Spinal cord (tissue), 10 donors: ENCODE results near the gene TAMALIN. TPM values are rescaled to one million over a fixed set of nuclear protein-coding genes. Genes with fewer than 3 reads are reported as not detected.

ENCODE experiments used
- DNase-seq, 6 donors: peaks; one replicate each; pipeline versions ENCODE4 v3.0.0 to v3.0.0-alpha.2; 2013 to 2015; ENCODE audit warnings: low spot score in 6 of 6, low read depth in 4 of 6
- H3K27ac ChIP-seq: one replicate; pipeline ENCODE4 v1.5.1; 2013; ENCODE audit warnings: low read depth, low read length, control low read depth
- H3K27me3 ChIP-seq: one replicate; pipeline ENCODE4 v1.6.1; 2013; ENCODE audit warnings: low read length; ENCODE audit not compliant: control insufficient read depth, insufficient read depth
- H3K36me3 ChIP-seq: one replicate; pipeline ENCODE4 v1.6.1; 2013; ENCODE audit warnings: low read length; ENCODE audit not compliant: control insufficient read depth, insufficient read depth
- H3K4me1 ChIP-seq: one replicate; pipeline ENCODE4 v1.6.1; 2013; ENCODE audit warnings: low read length; ENCODE audit not compliant: control insufficient read depth, insufficient read depth
- H3K4me3 ChIP-seq: one replicate; pipeline ENCODE4 v1.5.1; 2013; ENCODE audit warnings: low read depth, low read length, control low read depth
- H3K9me3 ChIP-seq: one replicate; pipeline ENCODE4 v1.6.1; 2013; ENCODE audit warnings: low read length; ENCODE audit not compliant: control insufficient read depth, insufficient read depth
- WGBS: methylation state at CpG from one replicate; pipeline ENCODE4 v1.1.5; 2013; ENCODE audit warnings: missing lambda C conversion rate; ENCODE audit not compliant: insufficient coverage; 5-methylcytosine and 5-hydroxymethylcytosine counted together
- polyA plus RNA-seq, 2 donors: library from polyadenylated mRNA; unstranded; fragments of 120-200 nt; gene quantifications; one replicate each; pipeline ENCODE4 v1.2.1, GENCODE V29; 2013; ENCODE audit not compliant: insufficient read length in 2 of 2
- total RNA-seq, 2 donors: library from RNA; depleted of rRNA in 1 of 2; stranded (reverse); fragments of 120-200 nt in 1 of 2; fragments of >200 nt in 1 of 2; gene quantifications; one replicate each; pipeline versions ENCODE4 v1.2.3 to v1.2.4, GENCODE V29; 2013 to 2014
- donor health status: healthy.

TAMALIN gene
- total and polyA plus RNA-seq, 4 donors = 6.6 to 27.1 (median 17.1) TPM

DNA sequence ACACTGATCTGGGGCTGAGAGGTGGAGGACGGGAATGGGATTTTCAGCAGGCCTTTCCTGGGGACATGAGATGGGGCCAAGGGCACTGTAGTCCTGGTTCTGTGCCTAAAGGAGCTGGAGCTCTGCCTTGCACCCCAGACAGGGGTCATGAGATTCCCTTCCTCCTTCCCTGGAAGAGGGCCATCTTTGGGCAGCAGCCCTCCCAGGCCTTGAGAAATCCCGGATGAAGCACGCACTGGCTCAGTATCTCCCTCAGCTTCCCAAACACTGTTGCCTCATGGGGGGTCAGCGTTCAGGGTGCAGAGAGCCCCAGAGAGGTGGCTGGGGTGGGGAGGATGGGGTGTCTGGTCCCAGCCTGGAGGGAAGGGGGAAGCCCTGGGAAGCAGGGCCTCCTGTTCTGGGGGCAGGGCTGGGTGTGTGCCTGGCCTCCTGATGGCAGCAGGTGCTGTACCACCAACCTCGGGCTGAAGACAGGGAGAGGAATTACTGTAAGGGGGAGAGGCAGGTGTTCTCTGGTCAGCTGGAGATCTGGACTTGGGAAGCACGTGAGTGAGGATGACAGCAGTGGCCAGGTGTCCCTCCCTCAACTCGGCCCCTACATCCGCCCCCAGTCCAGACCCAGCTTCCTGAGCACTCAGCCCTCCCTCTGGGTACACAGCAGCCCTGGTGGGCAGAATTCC, 36.1 kb downstream of the TAMALIN start:
- whole genome bisulfite sequencing = 71% methylated on average over 4 of the region's 8 CpGs
- H3K27ac ChIP-seq = no peak overlapping the region
- no peaks in the 10 kb centered on the region for H3K27me3 ChIP-seq
- H3K4me3 ChIP-seq = no peak overlapping the region
- peaks cover 52% of the 10 kb centered on the region for H3K4me1 ChIP-seq
- no peaks in the 10 kb centered on the region for H3K9me3 ChIP-seq
- H3K36me3 ChIP-seq = peaks cover 55% of the 10 kb centered on the region
- no peak for DNase-seq

DNA sequence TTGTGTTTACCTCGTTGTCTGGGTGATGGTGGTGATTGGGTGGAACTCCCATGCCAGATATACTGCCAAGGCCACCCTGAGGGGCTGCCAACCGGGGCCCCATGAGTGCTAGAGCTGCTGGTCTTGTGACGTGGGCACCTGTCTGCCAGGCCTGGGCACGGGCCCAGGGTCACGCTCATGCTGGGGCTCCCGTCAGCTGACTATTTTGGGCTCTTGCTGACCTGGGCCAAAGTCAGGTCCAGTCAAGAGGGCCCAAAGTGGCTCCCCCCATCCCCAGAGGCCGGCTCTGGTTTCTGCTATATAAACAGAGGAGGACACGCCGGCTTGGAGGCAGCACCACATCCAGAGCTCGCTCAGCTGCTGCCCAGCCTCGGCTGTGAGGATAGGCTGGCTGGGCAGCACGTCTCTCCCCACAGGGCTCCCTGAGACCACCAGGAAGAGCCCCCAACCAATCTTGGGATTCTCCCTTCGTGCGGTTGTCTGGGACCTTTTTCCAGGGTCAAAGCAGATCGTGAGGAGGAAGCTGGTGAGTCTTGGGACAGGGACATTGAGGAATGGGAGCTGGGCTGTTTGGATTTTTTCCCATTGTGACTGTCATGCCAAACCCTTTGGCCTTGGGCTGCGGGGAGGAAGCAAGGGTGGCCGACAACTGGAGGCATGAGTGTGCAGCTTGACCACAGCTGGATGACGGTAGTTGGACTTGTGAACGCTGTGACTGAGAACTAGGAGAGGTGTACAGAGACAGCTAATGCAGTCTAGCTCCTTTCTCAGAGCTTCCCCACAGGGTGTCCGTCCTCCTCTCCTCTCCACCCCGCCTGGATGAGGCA, 36.9 kb downstream of the TAMALIN start:
- 73% methylated on average over 16 of the region's 21 CpGs for WGBS
- peak overlapping the region; percentile 15 for H3K27ac ChIP-seq
- DNase-seq = no peak
- H3K36me3 ChIP-seq = peaks cover 55% of the 10 kb centered on the region
- no peaks in the 10 kb centered on the region for H3K27me3 ChIP-seq
- no peaks in the 10 kb centered on the region for H3K9me3 ChIP-seq
- no peak overlapping the region for H3K4me3 ChIP-seq
- peaks cover 45% of the 10 kb centered on the region for H3K4me1 ChIP-seq

DNA sequence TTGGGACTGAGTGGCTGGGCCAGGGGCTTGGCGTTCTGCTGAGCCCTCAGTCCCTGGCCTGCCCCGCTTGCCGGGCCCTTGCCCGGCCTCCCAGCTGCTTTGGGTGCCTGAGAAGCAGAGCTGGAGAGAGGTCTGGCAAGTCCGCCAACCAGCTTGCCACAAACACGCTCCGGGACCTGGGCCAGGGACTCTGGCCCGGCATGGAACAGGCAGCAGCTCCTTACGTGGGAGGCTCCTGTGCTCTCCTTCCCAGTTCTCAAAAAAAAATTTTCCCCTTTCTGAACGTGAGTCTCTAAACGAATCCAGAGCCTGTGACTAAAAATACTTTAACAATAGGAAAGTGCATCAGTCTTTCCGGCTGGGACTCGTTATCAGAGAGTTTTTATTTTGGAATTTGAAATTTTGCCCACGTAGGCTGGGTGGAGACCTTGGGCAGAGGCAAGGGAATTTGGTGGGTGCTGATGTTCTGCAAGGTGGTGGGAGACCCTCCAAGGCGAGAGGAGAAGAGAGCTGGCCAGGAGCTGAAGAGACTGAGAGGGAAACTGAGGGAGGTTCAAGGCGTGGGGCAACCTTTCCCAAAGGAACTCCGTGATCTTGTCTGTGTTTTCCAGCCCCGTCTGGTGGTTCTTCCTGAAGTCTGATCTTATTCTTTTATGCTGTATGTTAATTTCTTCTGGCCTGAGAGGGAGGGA, 37.7 kb downstream of the TAMALIN start:
- peak overlapping the region; percentile 15 for H3K27ac ChIP-seq
- WGBS = 74% methylated on average over 12 of the region's 18 CpGs
- DNase-seq = no peak
- H3K4me3 ChIP-seq = no peak overlapping the region
- no peaks in the 10 kb centered on the region for H3K27me3 ChIP-seq
- peaks cover 55% of the 10 kb centered on the region for H3K36me3 ChIP-seq
- peaks cover 38% of the 10 kb centered on the region for H3K4me1 ChIP-seq
- no peaks in the 10 kb centered on the region for H3K9me3 ChIP-seq

DNA sequence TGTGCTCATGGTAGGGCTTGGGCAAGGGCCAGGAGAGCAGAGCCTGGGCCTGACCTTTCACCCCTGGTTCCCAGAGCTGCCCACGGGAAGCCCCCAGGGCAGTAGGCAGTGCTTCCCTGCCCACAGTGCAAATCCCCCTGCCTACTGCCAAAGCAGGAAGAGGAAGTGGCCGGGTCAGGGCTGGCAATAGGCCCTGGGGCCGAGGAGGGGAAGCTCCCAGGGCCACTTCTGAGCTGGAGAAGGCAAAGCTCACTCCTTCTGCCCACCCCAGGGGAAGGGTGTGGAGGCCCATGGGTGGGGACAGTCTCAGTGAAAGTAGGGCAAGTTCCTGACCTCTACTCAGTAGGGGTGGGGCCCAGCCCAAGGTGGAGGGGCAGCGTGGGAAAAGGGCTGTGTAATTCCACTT, 39.1 kb downstream of the TAMALIN start:
- peaks cover 48% of the 10 kb centered on the region for H3K4me1 ChIP-seq
- no peak for DNase-seq
- no peaks in the 10 kb centered on the region for H3K27me3 ChIP-seq
- WGBS = 50% methylated on average over 1 of the region's 4 CpGs
- no peaks in the 10 kb centered on the region for H3K9me3 ChIP-seq
- no peak overlapping the region for H3K4me3 ChIP-seq
- H3K27ac ChIP-seq = no peak overlapping the region
- H3K36me3 ChIP-seq = peaks cover 55% of the 10 kb centered on the region

DNA sequence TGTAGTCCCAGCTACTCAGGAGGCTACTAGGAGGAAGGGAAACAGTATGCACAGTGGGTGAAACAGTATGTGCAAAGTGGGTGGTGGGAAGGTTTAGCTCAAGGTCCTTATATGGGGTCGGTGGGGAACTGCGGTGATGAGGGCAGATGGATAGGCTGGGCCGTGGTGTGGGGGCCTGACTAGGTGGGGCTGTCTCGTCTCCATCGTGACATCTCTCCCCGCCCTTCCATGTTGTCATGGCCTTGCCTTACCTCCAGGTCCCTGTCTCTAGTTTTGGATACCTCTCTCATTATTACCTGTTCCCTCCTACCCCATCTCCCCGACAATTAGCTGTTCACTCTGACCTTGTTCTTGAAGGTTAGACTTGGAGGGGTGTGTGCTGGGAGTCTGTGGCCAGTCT, 40.1 kb downstream of the TAMALIN start:
- no peak overlapping the region for H3K4me3 ChIP-seq
- no peaks in the 10 kb centered on the region for H3K9me3 ChIP-seq
- 88% methylated on average over 3 of the region's 7 CpGs for WGBS
- peaks cover 48% of the 10 kb centered on the region for H3K36me3 ChIP-seq
- H3K4me1 ChIP-seq = peaks cover 50% of the 10 kb centered on the region
- no peak for DNase-seq
- H3K27me3 ChIP-seq = no peaks in the 10 kb centered on the region
- no peak overlapping the region for H3K27ac ChIP-seq

DNA sequence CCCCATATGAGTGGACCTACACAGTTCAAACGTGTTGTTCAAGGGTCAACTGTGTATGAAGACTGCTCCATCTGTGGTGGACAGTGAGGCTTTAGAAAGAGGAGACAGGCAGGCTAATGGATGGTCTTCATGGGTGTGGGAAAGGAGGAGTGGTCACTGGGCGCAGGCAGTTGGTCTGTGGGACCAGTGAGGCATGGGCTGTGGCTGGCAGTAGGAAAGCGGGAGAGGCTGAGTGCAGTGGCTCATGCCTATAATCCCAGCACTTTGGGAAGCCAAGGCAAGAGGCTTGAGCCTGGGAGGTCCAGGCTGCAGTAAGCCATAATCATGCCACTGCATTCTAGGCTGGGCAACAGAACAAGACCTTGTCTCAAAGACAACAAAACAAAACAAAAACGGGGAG, 42.5 kb downstream of the TAMALIN start:
- no peak for DNase-seq
- Histone ChIP-seq H3K4me1 (peaks cover 49% of the 10 kb centered on the region), H3K9me3 (no peaks in the 10 kb centered on the region), H3K27me3 (no peaks in the 10 kb centered on the region), H3K27ac (no peak overlapping the region), H3K36me3 (peaks cover 33% of the 10 kb centered on the region), H3K4me3 (no peak overlapping the region)
- 96% methylated on average over 3 of the region's 4 CpGs for WGBS

DNA sequence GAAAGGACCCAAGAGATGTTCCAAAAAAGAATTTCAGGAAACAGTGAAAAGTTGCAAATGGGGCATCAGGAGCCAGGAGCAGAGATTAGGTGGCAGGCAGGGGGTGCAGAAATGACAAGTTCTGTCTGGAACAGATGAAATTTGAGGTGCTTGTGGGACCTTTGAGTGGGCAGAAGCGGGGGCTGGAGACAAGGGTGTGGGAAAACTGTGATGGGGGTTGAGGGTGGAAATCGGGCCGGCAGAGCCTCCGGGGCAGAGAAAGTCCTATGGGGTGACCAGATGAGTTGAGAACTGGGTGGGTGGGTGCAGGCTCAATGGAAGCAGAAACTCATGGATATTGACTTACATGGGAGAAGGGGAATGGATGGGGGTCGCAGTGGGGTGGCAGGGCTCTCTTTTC, 42.9 kb downstream of the TAMALIN start:
- H3K4me3 ChIP-seq = no peak overlapping the region
- no peaks in the 10 kb centered on the region for H3K27me3 ChIP-seq
- H3K27ac ChIP-seq = no peak overlapping the region
- peaks cover 35% of the 10 kb centered on the region for H3K36me3 ChIP-seq
- WGBS = 95% methylated on average over 4 of the region's 5 CpGs
- peaks cover 53% of the 10 kb centered on the region for H3K4me1 ChIP-seq
- no peak for DNase-seq
- H3K9me3 ChIP-seq = no peaks in the 10 kb centered on the region

DNA sequence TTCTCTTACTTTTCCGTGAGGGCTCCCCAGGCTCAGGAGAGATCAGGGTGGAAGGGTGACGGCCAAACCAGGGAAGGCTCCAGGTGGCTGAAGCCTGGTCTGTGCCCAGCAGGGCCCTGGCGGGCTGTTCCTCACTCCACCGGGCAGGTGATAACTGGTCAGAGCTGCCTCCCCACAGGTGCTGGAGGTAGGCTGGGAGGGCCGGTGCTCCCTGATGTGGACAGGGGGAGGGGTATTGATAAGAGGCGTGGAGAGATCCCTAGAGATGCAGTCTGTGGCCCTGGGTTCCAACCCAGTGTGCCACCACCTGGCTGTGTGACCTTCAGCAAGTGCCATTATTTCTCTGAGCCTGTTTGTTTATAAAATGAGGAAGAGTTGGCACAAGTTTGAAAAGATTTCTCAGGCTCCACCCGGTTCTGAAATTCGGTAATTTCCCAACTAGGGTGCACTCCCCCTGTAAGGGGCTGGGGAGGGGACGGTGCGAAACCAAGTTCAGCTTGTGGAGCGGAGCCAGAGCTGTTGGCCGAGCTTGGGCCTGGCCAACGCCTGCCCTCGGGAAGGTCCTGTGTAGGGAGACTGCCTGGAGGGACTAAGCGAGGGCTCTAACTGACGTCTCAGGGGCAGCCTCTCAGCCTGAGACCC, 43.5 kb downstream of the TAMALIN start:
- Histone ChIP-seq H3K9me3 (no peaks in the 10 kb centered on the region), H3K36me3 (peaks cover 37% of the 10 kb centered on the region), H3K27ac (peak overlapping the region; percentile 86), H3K4me1 (peaks cover 59% of the 10 kb centered on the region), H3K27me3 (no peaks in the 10 kb centered on the region), H3K4me3 (peak overlapping the region; percentile 49)
- WGBS = 28% methylated on average over 15 of the region's 16 CpGs
- DNase-seq = no peak

DNA sequence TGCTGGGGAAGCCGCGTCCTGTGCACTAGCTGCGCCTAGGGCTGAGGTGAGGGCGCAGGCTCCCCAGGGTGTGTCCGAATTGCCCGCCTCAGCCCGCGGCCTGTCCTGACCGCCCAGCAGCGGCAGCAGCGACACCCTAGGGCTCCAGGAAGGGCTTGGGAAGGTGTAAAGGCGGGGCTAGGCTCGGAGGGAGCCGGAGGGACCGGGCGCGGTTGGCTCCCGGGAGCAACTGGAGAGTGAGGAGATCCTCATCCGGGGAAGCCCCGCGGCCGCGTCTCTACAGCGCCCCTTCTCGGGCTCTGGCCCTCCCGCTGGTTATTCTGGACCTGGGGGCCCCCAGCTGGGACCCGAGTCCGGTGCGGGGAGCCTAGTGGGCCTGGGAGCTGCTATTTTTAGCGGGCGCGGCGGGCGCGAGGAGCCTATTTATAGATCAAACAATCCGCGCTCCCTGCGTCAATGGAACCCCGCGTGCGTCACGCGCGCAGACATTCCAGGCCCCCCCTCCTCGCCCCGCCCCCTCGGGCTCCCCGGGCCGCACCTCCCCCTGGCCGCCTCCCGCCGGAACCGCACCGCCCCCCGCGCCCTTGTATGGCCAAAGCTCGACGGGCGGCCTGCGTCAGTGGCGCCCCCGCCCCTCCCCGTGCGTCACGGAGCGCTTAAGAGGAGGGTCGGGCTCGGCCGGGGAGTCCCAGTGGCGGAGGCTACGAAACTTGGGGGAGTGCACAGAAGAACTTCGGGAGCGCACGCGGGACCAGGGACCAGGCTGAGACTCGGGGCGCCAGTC, 44.2 kb downstream of the TAMALIN start, which contains the start of gene NR4A1:
Gene NR4A1 (plus strand): TSS at position 685 of the 784 bp plus-strand sequence. CDS start 2,887 bp downstream, outside the sequence.
- Histone ChIP-seq H3K27ac (peak within 1 kb of the TSS; percentile 86), H3K9me3 (no peaks in the 10 kb centered on the region), H3K27me3 (no peaks in the 10 kb centered on the region), H3K4me1 (peaks cover 60% of the 10 kb centered on the region), H3K36me3 (peaks cover 34% of the 10 kb centered on the region), H3K4me3 (peak within 1 kb of the TSS; percentile 55)
- peak in 4 of 6 donors; percentile 68 to 95 (median 79) for DNase-seq
- WGBS = under 1% methylated on average over 74 of the region's 77 CpGs
